A549 (cell line): ENCODE measurements around the gene JAML. TPM values are rescaled to one million over a fixed set of nuclear protein-coding genes. Genes with fewer than 3 reads are reported as not detected.

Source experiments
- ATAC-seq, 2 experiments: fragments of 200-7000 bp in 1 of 2; fragments of >200 bp in 1 of 2; cut with Nextera tagmentation in 1 of 2; cut with Tn5 transposase in 1 of 2; 3 replicates each; pipeline versions ENCODE4 v1.8.0 to v1.9.1; 2018 to 2020; ENCODE audit warnings: mild to moderate bottlenecking in 1 of 2, moderate library complexity in 1 of 2
- CTCF ChIA-PET: fragments of 300-600 bp; sonication (Branson Sonifier 250); formaldehyde crosslinking; extraction: SDS; loops from one replicate; lab custom pipeline; 2021; ENCODE audit warnings: antibody characterized with exemption, inconsistent platforms; lab: Yijun Ruan, JAX
- POLR2A ChIA-PET: fragments of 350-600 bp; formaldehyde crosslinking; extraction: SDS; loops from one replicate; lab custom pipeline; 2021; ENCODE audit warnings: antibody characterized with exemption, inconsistent platforms; lab: Yijun Ruan, JAX
- DNase-seq, 2 experiments: peaks; one replicate each; pipeline versions ENCODE4 v3.0.0 to v3.0.0-alpha.2; 2011 to 2016; ENCODE audit warnings: low read depth in 1 of 2, low spot score in 1 of 2
- FAIRE-seq: peaks from 2 replicates; lab custom pipeline; 2011; peaks lifted over from hg19 to GRCh38; lab: Jason Lieb, UNC
- H3K27ac ChIP-seq, 2 experiments: fragments of >200 bp; sonication (Bioruptor Twin); formaldehyde crosslinking; 3 replicates each; pipeline ENCODE4 v1.5.1; 2016 to 2017
- H3K4me1 ChIP-seq: fragments of >200 bp; sonication (Bioruptor Twin); formaldehyde crosslinking; 3 replicates; pipeline ENCODE4 v1.6.1; 2016
- H3K4me2 ChIP-seq: fragments of >200 bp; sonication (Bioruptor Twin); formaldehyde crosslinking; 3 replicates; pipeline ENCODE4 v1.6.1; 2016
- H3K4me3 ChIP-seq: fragments of >200 bp; sonication (Bioruptor Twin); formaldehyde crosslinking; 3 replicates; pipeline ENCODE4 v1.5.1; 2016
- H3K9me3 ChIP-seq: fragments of >200 bp; sonication (Bioruptor Twin); formaldehyde crosslinking; 3 replicates; pipeline ENCODE4 v1.6.1; 2016
- BHLHE40 ChIP-seq: IDR thresholded peaks from 2 replicates; pipeline ENCODE4 v1.6.1; 2012; ENCODE audit warnings: low read depth, low read length, inconsistent platforms
- CBX2 ChIP-seq: fragments of 200-600 bp; sonication (generic); IDR thresholded peaks from 2 replicates; pipeline ENCODE4 v1.6.1; 2016; ENCODE audit warnings: low read depth, mild to moderate bottlenecking, borderline replicate concordance
- HDAC2 ChIP-seq: fragments of 200-600 bp; sonication (generic); IDR thresholded peaks from 2 replicates; pipeline ENCODE4 v1.6.1; 2016
- HOXA7 ChIP-seq: fragments of 250-450 bp; sonication (Bioruptor Pico); IDR thresholded peaks from 2 replicates; pipeline ENCODE4 v1.5.0; 2020; ENCODE audit warnings: mild to moderate bottlenecking, moderate library complexity
- HOXB13 ChIP-seq: fragments of 250-450 bp; sonication (Bioruptor Pico); IDR thresholded peaks from 2 replicates; pipeline ENCODE4 v1.5.0; 2020; ENCODE audit warnings: low read depth, mild to moderate bottlenecking, moderate library complexity
- HOXB5 ChIP-seq: fragments of 250-450 bp; sonication (Bioruptor Pico); IDR thresholded peaks from 2 replicates; pipeline ENCODE4 v1.5.0; 2020; ENCODE audit warnings: mild to moderate bottlenecking, moderate library complexity
- KDM1A ChIP-seq: fragments of 200-600 bp; sonication (generic); IDR thresholded peaks from 2 replicates; pipeline ENCODE4 v1.6.1; 2016; ENCODE audit warnings: low read depth, mild to moderate bottlenecking
- MAFK ChIP-seq: fragments of 450-650 bp; IDR thresholded peaks from 2 replicates; pipeline ENCODE4 v1.6.1; 2014; ENCODE audit not compliant: partially characterized antibody
- MAZ ChIP-seq: fragments of 150-350 bp; IDR thresholded peaks from 2 replicates; pipeline ENCODE4 v1.6.1; 2014; ENCODE audit warnings: antibody characterized with exemption, low read depth, low read length, borderline replicate concordance
- MYC ChIP-seq: IDR thresholded peaks from 2 replicates; pipeline ENCODE4 v1.6.1; 2012; ENCODE audit warnings: mild to moderate bottlenecking, inconsistent platforms, low read length, improper control_type of control experiment, borderline replicate concordance
- NFE2L2 ChIP-seq: fragments of 150-350 bp; conservative IDR thresholded peaks from 2 replicates; pipeline ENCODE4 v1.6.1; 2014; ENCODE audit warnings: low read length
- NPAS2 ChIP-seq: fragments of 250-450 bp; sonication (Bioruptor Pico); IDR thresholded peaks from 2 replicates; pipeline ENCODE4 v1.8.0; 2022; ENCODE audit warnings: mild to moderate bottlenecking, moderate library complexity, borderline replicate concordance
- NR3C1 ChIP-seq: fragments of >200 bp; sonication (Bioruptor Twin); formaldehyde crosslinking; IDR thresholded peaks from 3 replicates; pipeline ENCODE4 v1.6.1; 2017
- PHF8 ChIP-seq: fragments of 200-600 bp; sonication (generic); IDR thresholded peaks from 2 replicates; pipeline ENCODE4 v1.6.1; 2016; ENCODE audit warnings: low read depth, mild to moderate bottlenecking, antibody characterized with exemption, moderate library complexity, borderline replicate concordance
- POLR2A ChIP-seq: IDR thresholded peaks from 2 replicates; pipeline ENCODE4 v1.6.1; 2012; ENCODE audit warnings: mild to moderate bottlenecking, low read length
- RAD21 ChIP-seq, 2 experiments: fragments of >200 bp in 1 of 2; sonication (Bioruptor Twin) in 1 of 2; formaldehyde crosslinking in 1 of 2; IDR thresholded peaks in 1 of 2; conservative IDR thresholded peaks in 1 of 2; 2 replicates in 1 of 2; 3 replicates in 1 of 2; pipeline ENCODE4 v1.6.1; 2012 to 2018; ENCODE audit warnings: inconsistent platforms in 1 of 2
- RARB ChIP-seq: fragments of 250-450 bp; sonication (Bioruptor Pico); IDR thresholded peaks from 2 replicates; pipeline ENCODE4 v1.8.0; 2021; ENCODE audit warnings: mild to moderate bottlenecking, moderate library complexity
- RCOR1 ChIP-seq: fragments of 150-350 bp; IDR thresholded peaks from 2 replicates; pipeline ENCODE4 v1.6.1; 2014; ENCODE audit warnings: antibody characterized with exemption, low read length, low read depth
- RNF2 ChIP-seq: fragments of 200-600 bp; sonication (generic); IDR thresholded peaks from 2 replicates; pipeline ENCODE4 v1.6.1; 2016; ENCODE audit warnings: low read depth, mild to moderate bottlenecking, antibody characterized with exemption, moderate library complexity, borderline replicate concordance
- SMC3 ChIP-seq: fragments of >200 bp; sonication (Bioruptor Twin); formaldehyde crosslinking; IDR thresholded peaks from 3 replicates; pipeline ENCODE4 v1.6.1; 2018; ENCODE audit warnings: inconsistent platforms
- ZC3H11A ChIP-seq: fragments of 450-650 bp; IDR thresholded peaks from 2 replicates; pipeline ENCODE4 v1.6.1; 2014; ENCODE audit warnings: antibody characterized with exemption, mild to moderate bottlenecking
- ZFP36 ChIP-seq: fragments of 450-650 bp; IDR thresholded peaks from 2 replicates; pipeline ENCODE4 v1.6.1; 2014; ENCODE audit warnings: borderline replicate concordance; ENCODE audit not compliant: partially characterized antibody
- WGBS: methylation state at CpG from one replicate; pipeline ENCODE4 v1.1.6; 2017; ENCODE audit errors: missing lambda C conversion rate; 5-methylcytosine and 5-hydroxymethylcytosine counted together
- polyA plus RNA-seq, 4 experiments: library from polyadenylated mRNA; depleted of rRNA in 3 of 4; stranded (reverse); fragments of >200 nt; fragmentation: RNase III in 1 of 4; extraction: RNeasy Plus Mini Kit Qiagen cat#74134 plus additional on column Dnase treatment in 1 of 4; gene quantifications; 2 replicates in 3 of 4; 3 replicates in 1 of 4; pipeline ENCODE4 v1.2.3, GENCODE V29; 2011 to 2017
- TF ChIP-seq, protein P1 (sequence below): fragments of 450-650 bp; IDR thresholded peaks from 2 replicates; pipeline ENCODE4 v1.6.1; 2014; ENCODE audit warnings: antibody characterized with exemption
- TF ChIP-seq, protein P2 (sequence below): IDR thresholded peaks from 2 replicates; pipeline ENCODE4 v1.6.1; 2012
- TF ChIP-seq, protein P3 (sequence below): fragments of 150-350 bp; IDR thresholded peaks from 2 replicates; pipeline ENCODE4 v1.6.1; 2014; ENCODE audit warnings: low read depth, mild to moderate bottlenecking, low read length
- TF ChIP-seq, protein P4 (sequence below): fragments of 250-450 bp; sonication (Bioruptor Pico); IDR thresholded peaks from 2 replicates; pipeline ENCODE4 v1.5.0; 2020; ENCODE audit warnings: low read depth, mild to moderate bottlenecking, moderate library complexity
- TF ChIP-seq, protein P5 (sequence below): fragments of >200 bp; sonication (Bioruptor Twin); formaldehyde crosslinking; IDR thresholded peaks from 3 replicates; pipeline ENCODE4 v1.5.1; 2016

The JAML gene
- polyA plus RNA-seq, 2 of the 4 experiments (the other 2 are of a cell fraction): not detected

DNA sequence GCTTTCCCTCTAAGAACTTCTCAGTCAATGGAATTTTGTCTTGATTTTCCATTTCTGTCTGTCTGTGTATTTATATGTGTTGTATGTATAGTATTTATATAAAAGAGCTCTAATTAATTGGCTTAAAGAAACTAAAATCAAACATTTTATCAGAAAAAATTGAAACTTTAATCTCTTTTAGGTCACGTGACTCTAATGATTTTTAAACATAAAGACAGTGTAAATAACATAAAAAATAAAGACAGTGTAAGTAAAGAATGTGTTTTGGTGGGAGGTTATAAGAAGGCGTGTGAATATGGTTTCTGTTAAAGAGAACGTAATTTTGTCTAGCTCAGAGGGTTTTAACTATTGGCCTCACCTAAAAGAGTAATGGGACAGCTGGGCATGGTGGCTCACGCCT lies 2.4 kb downstream of the JAML start:
- no peaks in the 10 kb centered on the region for H3K4me1 ChIP-seq
- TF ChIP-seq, protein P1, sequence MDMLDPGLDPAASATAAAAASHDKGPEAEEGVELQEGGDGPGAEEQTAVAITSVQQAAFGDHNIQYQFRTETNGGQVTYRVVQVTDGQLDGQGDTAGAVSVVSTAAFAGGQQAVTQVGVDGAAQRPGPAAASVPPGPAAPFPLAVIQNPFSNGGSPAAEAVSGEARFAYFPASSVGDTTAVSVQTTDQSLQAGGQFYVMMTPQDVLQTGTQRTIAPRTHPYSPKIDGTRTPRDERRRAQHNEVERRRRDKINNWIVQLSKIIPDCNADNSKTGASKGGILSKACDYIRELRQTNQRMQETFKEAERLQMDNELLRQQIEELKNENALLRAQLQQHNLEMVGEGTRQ: peak; percentile 28; the same call in 1 of the 2 replicates
- TF ChIP-seq SMC3: no peak
- TF ChIP-seq, all 56 proteins: peak for 1
- CTCF ChIA-PET: interaction anchor here (0.6 to 1.5 kb wide), 2 partner anchors 11 to 201 kb away, joined by 3 to 4 read pairs; no protein-coding TSS in a partner anchor
- Histone ChIP-seq H3K27ac (no peak overlapping the region), H3K9me3 (no peaks in the 10 kb centered on the region), H3K4me2 (no peak overlapping the region), H3K4me3 (no peak overlapping the region)
- POLR2A ChIA-PET: no interaction called here
- FAIRE-seq (no peak), ATAC-seq (no peak), DNase-seq (no peak)
- 23% methylated on average over 4 of the region's 4 CpGs for WGBS

DNA sequence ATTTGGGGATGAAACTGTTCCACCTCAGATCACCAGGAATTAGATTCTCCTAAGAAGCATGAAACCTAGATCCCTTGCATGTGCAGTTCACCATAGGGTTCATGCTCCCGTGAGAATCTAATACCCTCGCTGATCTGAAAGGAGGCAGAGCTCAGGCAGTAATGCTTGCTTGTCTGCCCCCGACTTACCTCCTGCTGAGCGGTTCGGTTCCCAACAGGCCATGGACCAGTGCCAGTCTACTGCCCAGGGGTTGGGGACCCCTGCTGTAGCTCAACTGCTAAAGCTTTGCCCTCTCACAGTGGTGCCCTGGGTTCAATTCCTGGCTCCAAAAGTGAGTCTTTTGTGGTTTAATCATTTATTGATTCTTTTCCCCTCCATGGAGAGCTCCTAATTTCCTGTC lies 3.4 kb downstream of the JAML start:
- no peaks in the 10 kb centered on the region for H3K9me3 ChIP-seq
- DNase-seq (no peak), FAIRE-seq (no peak)
- CTCF ChIA-PET: interaction anchor here (1.5 kb wide), 1 partner anchor 10 kb away, joined by 4 read pairs; no protein-coding TSS in a partner anchor
- H3K27ac ChIP-seq: no peak overlapping the region
- H3K4me2 ChIP-seq: no peak overlapping the region
- TF ChIP-seq RAD21 (conservative IDR thresholded peaks at IDR 0.05 in 1 of 2, IDR thresholded peaks at IDR 0.05 in 1 of 2) (no peak), RCOR1 (no peak), BHLHE40 (no peak), HOXB13 (CRISPR knock-in tag) (no peak), RARB (no peak), MYC (no peak), NFE2L2 (no peak), KDM1A (no peak)
- TF ChIP-seq, all 56 proteins: peak for 0
- no peaks in the 10 kb centered on the region for H3K4me1 ChIP-seq
- 46% methylated on average over 5 of the region's 5 CpGs for WGBS
- H3K4me3 ChIP-seq: no peak overlapping the region
- ATAC-seq: no peak
- POLR2A ChIA-PET: no interaction called here

DNA sequence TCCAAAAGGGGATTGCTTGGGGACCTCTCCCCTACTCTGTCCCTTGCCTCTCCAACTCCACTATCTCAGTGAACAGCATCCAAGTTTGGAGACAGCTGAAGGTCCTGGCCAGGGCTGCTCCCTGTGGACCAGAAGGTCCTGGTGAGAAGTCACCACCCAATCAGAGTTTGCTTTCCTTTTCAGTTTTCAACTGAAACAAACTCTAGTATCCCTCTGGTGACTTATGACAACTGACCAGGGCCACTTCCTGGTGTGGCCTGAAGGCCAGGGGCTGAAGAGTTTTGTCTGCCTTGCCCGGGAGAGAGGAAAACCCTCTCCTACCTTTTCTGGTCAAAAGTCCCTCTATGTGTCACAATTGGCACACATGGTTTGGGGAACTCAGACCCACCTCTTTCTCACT lies 5.1 kb downstream of the JAML start:
- H3K4me3 ChIP-seq: no peak overlapping the region
- DNase-seq: no peak
- H3K4me2 ChIP-seq: no peak overlapping the region
- no peak overlapping the region for H3K27ac ChIP-seq
- no peak for FAIRE-seq
- TF ChIP-seq CBX2 (no peak), HOXA7 (CRISPR knock-in tag) (no peak), NR3C1 (no peak), HDAC2 (no peak), ZC3H11A (no peak), PHF8 (no peak), POLR2A (no peak), NPAS2 (CRISPR knock-in tag) (no peak), RCOR1 (no peak), HOXB13 (CRISPR knock-in tag) (no peak), MAFK (no peak), MAZ (no peak), HOXB5 (CRISPR knock-in tag) (no peak), ZFP36 (no peak), RNF2 (no peak)
- TF ChIP-seq, protein P2, sequence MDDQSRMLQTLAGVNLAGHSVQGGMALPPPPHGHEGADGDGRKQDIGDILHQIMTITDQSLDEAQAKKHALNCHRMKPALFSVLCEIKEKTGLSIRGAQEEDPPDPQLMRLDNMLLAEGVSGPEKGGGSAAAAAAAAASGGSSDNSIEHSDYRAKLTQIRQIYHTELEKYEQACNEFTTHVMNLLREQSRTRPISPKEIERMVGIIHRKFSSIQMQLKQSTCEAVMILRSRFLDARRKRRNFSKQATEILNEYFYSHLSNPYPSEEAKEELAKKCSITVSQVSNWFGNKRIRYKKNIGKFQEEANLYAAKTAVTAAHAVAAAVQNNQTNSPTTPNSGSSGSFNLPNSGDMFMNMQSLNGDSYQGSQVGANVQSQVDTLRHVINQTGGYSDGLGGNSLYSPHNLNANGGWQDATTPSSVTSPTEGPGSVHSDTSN: no peak
- TF ChIP-seq, protein P3, sequence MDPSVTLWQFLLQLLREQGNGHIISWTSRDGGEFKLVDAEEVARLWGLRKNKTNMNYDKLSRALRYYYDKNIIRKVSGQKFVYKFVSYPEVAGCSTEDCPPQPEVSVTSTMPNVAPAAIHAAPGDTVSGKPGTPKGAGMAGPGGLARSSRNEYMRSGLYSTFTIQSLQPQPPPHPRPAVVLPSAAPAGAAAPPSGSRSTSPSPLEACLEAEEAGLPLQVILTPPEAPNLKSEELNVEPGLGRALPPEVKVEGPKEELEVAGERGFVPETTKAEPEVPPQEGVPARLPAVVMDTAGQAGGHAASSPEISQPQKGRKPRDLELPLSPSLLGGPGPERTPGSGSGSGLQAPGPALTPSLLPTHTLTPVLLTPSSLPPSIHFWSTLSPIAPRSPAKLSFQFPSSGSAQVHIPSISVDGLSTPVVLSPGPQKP: no peak
- TF ChIP-seq, protein P4, sequence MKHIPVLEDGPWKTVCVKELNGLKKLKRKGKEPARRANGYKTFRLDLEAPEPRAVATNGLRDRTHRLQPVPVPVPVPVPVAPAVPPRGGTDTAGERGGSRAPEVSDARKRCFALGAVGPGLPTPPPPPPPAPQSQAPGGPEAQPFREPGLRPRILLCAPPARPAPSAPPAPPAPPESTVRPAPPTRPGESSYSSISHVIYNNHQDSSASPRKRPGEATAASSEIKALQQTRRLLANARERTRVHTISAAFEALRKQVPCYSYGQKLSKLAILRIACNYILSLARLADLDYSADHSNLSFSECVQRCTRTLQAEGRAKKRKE (CRISPR knock-in tag): no peak
- TF ChIP-seq, protein P5, sequence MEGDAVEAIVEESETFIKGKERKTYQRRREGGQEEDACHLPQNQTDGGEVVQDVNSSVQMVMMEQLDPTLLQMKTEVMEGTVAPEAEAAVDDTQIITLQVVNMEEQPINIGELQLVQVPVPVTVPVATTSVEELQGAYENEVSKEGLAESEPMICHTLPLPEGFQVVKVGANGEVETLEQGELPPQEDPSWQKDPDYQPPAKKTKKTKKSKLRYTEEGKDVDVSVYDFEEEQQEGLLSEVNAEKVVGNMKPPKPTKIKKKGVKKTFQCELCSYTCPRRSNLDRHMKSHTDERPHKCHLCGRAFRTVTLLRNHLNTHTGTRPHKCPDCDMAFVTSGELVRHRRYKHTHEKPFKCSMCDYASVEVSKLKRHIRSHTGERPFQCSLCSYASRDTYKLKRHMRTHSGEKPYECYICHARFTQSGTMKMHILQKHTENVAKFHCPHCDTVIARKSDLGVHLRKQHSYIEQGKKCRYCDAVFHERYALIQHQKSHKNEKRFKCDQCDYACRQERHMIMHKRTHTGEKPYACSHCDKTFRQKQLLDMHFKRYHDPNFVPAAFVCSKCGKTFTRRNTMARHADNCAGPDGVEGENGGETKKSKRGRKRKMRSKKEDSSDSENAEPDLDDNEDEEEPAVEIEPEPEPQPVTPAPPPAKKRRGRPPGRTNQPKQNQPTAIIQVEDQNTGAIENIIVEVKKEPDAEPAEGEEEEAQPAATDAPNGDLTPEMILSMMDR: no peak
- CTCF ChIA-PET: interaction anchor here (1.3 kb wide), 1 partner anchor 12 kb away, joined by 3 read pairs; no protein-coding TSS in a partner anchor
- POLR2A ChIA-PET: no interaction called here
- no peaks in the 10 kb centered on the region for H3K4me1 ChIP-seq
- 0% methylated on average over 1 of the region's 1 CpG for WGBS
- H3K9me3 ChIP-seq: no peaks in the 10 kb centered on the region
- ATAC-seq: no peak
